Type B pancreatic cell (in vitro differentiated cells): ENCODE measurements around the gene SART3. TPM values are rescaled to one million over a fixed set of nuclear protein-coding genes. Genes with fewer than 3 reads are reported as not detected.

ENCODE experiments used
- DNase-seq: peaks from one replicate; pipeline ENCODE4 v3.0.0; 2021; ENCODE audit warnings: mixed read lengths; ENCODE audit not compliant: unreplicated experiment; ENCODE audit errors: extremely low spot score
- H3K27ac Mint-ChIP-seq: 2 replicates; pipeline ENCODE4 v1.8.0; 2021; ENCODE audit warnings: mild to moderate bottlenecking, mixed read lengths
- H3K27me3 Mint-ChIP-seq: 2 replicates; pipeline ENCODE4 v1.8.0; 2021; ENCODE audit warnings: mixed read lengths
- H3K36me3 Mint-ChIP-seq: 2 replicates; pipeline ENCODE4 v1.8.0; 2021; ENCODE audit warnings: mixed read lengths
- H3K4me1 Mint-ChIP-seq: one replicate; pipeline ENCODE4 v1.8.0; 2021; ENCODE audit warnings: mixed read lengths; ENCODE audit not compliant: unreplicated experiment
- H3K4me3 Mint-ChIP-seq: 2 replicates; pipeline ENCODE4 v1.8.0; 2021; ENCODE audit warnings: mild to moderate bottlenecking, mixed read lengths
- H3K9me3 Mint-ChIP-seq: 2 replicates; pipeline ENCODE4 v1.8.0; 2021; ENCODE audit warnings: mixed read lengths
- CTCF ChIP-seq: fragments of 200-600 bp; sonication (generic); conservative IDR thresholded peaks from 2 replicates; pipeline ENCODE4 v1.5.0; 2021; ENCODE audit warnings: antibody characterized with exemption, mild to moderate bottlenecking
- total RNA-seq: library from RNA; stranded (reverse); gene quantifications from 2 replicates; pipeline ENCODE4 v1.2.1, GENCODE V29; 2021; ENCODE audit warnings: low replicate concordance

SART3 gene
- total RNA-seq, 1 donor from 2014 or later = 72.6 TPM

GRCh38 chr12:108482717-108483212, 78.2 kb downstream of the SART3 start:
- Mint-ChIP-seq H3K4me3 (no peak overlapping the region), H3K36me3 (no peaks in the 10 kb centered on the region), H3K4me1 (no peaks in the 10 kb centered on the region), H3K9me3 (no peaks in the 10 kb centered on the region), H3K27ac (no peak overlapping the region), H3K27me3 (peaks cover 25% of the 10 kb centered on the region)
- TF ChIP-seq CTCF = no peak
- no peak for DNase-seq

GRCh38 chr12:108479364-108480070, 81.5 kb downstream of the SART3 start:
- Mint-ChIP-seq H3K27me3 (peaks cover 18% of the 10 kb centered on the region), H3K4me1 (no peaks in the 10 kb centered on the region), H3K36me3 (no peaks in the 10 kb centered on the region)

GRCh38 chr12:108478611-108479206, 82.3 kb downstream of the SART3 start:
- Mint-ChIP-seq H3K27me3 (peaks cover 17% of the 10 kb centered on the region), H3K4me3 (no peak overlapping the region), H3K4me1 (no peaks in the 10 kb centered on the region), H3K9me3 (no peaks in the 10 kb centered on the region), H3K27ac (no peak overlapping the region), H3K36me3 (no peaks in the 10 kb centered on the region)
- no peak for DNase-seq
- no peak for TF ChIP-seq CTCF

More at GRCh38 chr12:108479364-108480070, 81.5 kb downstream of the SART3 start:
- Mint-ChIP-seq H3K4me3 (no peak overlapping the region), H3K27ac (no peak overlapping the region), H3K9me3 (no peaks in the 10 kb centered on the region)
- no peak for DNase-seq
- no peak for TF ChIP-seq CTCF

GRCh38 chr12:108477881-108478259, 83.1 kb downstream of the SART3 start:
- no peak for TF ChIP-seq CTCF
- H3K27ac Mint-ChIP-seq = no peak overlapping the region
- H3K4me3 Mint-ChIP-seq = no peak overlapping the region
- no peak for DNase-seq
- H3K9me3 Mint-ChIP-seq = no peaks in the 10 kb centered on the region
- no peaks in the 10 kb centered on the region for H3K36me3 Mint-ChIP-seq
- H3K4me1 Mint-ChIP-seq = no peaks in the 10 kb centered on the region
- peaks cover 18% of the 10 kb centered on the region for H3K27me3 Mint-ChIP-seq

- no peaks in the 10 kb centered on the region for H3K9me3 Mint-ChIP-seq
- no peak for DNase-seq
- no peaks in the 10 kb centered on the region for H3K36me3 Mint-ChIP-seq
- peaks cover 22% of the 10 kb centered on the region for H3K27me3 Mint-ChIP-seq
- H3K27ac Mint-ChIP-seq = no peak overlapping the region
- TF ChIP-seq CTCF = no peak
- no peak overlapping the region for H3K4me3 Mint-ChIP-seq
- H3K4me1 Mint-ChIP-seq = no peaks in the 10 kb centered on the region
Observed at GRCh38 chr12:108477055-108477880, 83.7 kb downstream of the SART3 start.
